ENCODE data around the gene RPTOR.

DNA sequence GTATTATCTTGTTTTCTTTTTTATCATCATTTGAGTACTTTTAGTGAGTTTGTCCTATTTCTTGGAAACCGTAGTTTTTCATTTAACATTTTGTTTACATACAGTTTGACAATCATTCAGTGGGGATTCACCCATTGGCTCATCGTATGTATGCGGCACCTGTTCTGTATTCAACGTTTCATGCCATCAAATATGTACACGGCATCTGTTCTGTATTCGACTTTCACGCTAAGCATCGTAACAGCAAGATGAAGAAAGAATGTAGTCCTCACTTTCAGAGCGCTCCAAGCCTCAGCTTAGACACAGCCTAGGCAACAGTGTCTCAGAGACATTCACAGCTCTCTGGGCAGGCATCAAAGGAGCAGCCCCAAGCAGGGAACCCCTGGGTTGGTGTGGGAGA lies 269.9 kb downstream of the RPTOR start:
- no peak for TF ChIP-seq CTCF (IDR thresholded peaks at IDR 0.05; ENCODE audit: insufficient read depth, low read length)
- no peak for TF ChIP-seq GABPA (IDR thresholded peaks at IDR 0.05; ENCODE audit: low read depth)
